ENCODE measurements around the gene GPC6. TPM values are rescaled to one million over a fixed set of nuclear protein-coding genes. Genes with fewer than 3 reads are reported as not detected.

GPC6 gene
- total RNA-seq, 1 experiment from 2014 or later, result not detected

DNA sequence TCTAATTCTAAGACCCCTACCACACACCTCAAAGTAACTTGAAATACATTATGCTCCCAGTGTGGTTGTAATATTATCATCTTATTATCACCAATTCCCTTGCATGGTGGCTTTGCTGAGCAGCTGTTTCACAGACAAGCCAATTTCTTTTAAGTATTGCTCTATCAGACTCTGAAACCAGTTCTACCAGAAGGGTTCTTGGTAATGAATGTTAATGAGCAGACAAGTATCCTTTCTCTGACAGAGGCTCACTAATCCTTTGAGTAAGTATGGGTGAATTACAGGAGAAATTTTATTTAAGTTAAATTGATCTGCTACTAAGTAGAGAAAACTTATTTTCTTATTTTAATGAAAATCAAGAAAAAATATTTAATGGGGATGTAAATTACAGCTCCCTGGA is 326.0 kb downstream of the GPC6 start:
- TF ChIP-seq, protein P1, sequence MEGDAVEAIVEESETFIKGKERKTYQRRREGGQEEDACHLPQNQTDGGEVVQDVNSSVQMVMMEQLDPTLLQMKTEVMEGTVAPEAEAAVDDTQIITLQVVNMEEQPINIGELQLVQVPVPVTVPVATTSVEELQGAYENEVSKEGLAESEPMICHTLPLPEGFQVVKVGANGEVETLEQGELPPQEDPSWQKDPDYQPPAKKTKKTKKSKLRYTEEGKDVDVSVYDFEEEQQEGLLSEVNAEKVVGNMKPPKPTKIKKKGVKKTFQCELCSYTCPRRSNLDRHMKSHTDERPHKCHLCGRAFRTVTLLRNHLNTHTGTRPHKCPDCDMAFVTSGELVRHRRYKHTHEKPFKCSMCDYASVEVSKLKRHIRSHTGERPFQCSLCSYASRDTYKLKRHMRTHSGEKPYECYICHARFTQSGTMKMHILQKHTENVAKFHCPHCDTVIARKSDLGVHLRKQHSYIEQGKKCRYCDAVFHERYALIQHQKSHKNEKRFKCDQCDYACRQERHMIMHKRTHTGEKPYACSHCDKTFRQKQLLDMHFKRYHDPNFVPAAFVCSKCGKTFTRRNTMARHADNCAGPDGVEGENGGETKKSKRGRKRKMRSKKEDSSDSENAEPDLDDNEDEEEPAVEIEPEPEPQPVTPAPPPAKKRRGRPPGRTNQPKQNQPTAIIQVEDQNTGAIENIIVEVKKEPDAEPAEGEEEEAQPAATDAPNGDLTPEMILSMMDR (IDR thresholded peaks at IDR 0.05; ENCODE audit: unreplicated experiment), result no peak
- CTCF ChIA-PET, result no interaction called here
- H3K27me3 Mint-ChIP-seq (ENCODE audit: unreplicated experiment), result no peaks in the 10 kb centered on the region
- H3K4me1 Mint-ChIP-seq (ENCODE audit: low read depth, unreplicated experiment), result no peaks in the 10 kb centered on the region
- no TSS peak for BruUV-seq (replicated peaks)
- no peaks in the 10 kb centered on the region for H3K9me3 Mint-ChIP-seq (ENCODE audit: low read depth, unreplicated experiment)
- H3K4me3 Mint-ChIP-seq (ENCODE audit: low read depth, unreplicated experiment), result no peak overlapping the region
- intact Hi-C loops (cut with micrococcal nuclease; ENCODE audit: unreplicated experiment), result no loop called here
- no peak overlapping the region for H3K27ac Mint-ChIP-seq (ENCODE audit: unreplicated experiment)
- no peak for DNase-seq
- H3K36me3 Mint-ChIP-seq (ENCODE audit: insufficient read depth, unreplicated experiment), result no peaks in the 10 kb centered on the region

DNA sequence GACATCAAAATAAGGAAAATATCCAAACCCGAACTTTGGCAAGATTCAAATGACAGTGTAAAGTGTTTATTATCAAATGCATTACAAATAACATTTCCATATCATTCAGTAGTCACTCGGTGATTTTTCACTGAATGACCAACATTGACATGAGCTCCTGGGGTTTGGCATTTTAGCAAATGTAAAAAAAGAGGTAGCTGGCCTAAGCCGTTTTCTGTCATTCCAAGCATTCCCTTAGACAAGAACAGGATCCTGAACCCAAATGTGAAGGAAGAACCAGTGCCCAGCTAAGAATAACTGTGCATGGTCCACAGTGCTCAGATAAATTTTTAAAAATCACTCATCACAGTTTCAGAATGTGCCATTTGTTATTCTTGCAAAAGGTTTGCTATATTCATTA is 327.9 kb downstream of the GPC6 start:
- Mint-ChIP-seq H3K9me3 (ENCODE audit: low read depth, unreplicated experiment) (no peaks in the 10 kb centered on the region), H3K27me3 (ENCODE audit: unreplicated experiment) (no peaks in the 10 kb centered on the region), H3K36me3 (ENCODE audit: insufficient read depth, unreplicated experiment) (no peaks in the 10 kb centered on the region), H3K4me3 (ENCODE audit: low read depth, unreplicated experiment) (no peak overlapping the region), H3K4me1 (ENCODE audit: low read depth, unreplicated experiment) (no peaks in the 10 kb centered on the region), H3K27ac (ENCODE audit: unreplicated experiment) (no peak overlapping the region)
- CTCF ChIA-PET, result no interaction called here
- DNase-seq, result no peak
- intact Hi-C loops (cut with micrococcal nuclease; ENCODE audit: unreplicated experiment), result no loop called here
- TF ChIP-seq, protein P1 (IDR thresholded peaks at IDR 0.05; ENCODE audit: unreplicated experiment), result no peak
- no TSS peak for BruUV-seq (replicated peaks)

DNA sequence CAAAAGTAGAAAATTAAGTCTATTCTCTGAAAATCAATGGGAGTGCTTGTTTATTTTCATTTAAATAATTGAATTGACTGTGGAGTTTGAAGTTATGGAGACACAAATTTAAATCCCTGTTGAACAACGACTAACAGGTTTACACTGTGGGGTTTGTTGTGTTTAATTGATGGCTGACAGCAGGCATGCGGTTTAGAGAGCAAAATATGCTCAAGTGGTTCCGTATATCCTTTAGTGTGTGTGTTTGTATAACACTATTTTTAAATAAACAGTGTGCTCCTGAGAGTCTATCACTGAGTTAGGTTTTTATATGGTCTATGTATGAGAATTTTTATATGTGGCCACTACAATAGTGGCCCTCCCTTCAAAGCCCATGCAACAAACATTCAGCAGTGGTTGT is 332.0 kb downstream of the GPC6 start:
- intact Hi-C loops (cut with micrococcal nuclease; ENCODE audit: unreplicated experiment), result no loop called here
- TF ChIP-seq, protein P1 (IDR thresholded peaks at IDR 0.05; ENCODE audit: unreplicated experiment), result no peak
- DNase-seq, result no peak
- Mint-ChIP-seq H3K27me3 (ENCODE audit: unreplicated experiment) (no peaks in the 10 kb centered on the region), H3K4me1 (ENCODE audit: low read depth, unreplicated experiment) (no peaks in the 10 kb centered on the region), H3K9me3 (ENCODE audit: low read depth, unreplicated experiment) (no peaks in the 10 kb centered on the region), H3K36me3 (ENCODE audit: insufficient read depth, unreplicated experiment) (no peaks in the 10 kb centered on the region), H3K27ac (ENCODE audit: unreplicated experiment) (no peak overlapping the region), H3K4me3 (ENCODE audit: low read depth, unreplicated experiment) (no peak overlapping the region)
- BruUV-seq (replicated peaks), result no TSS peak
- CTCF ChIA-PET, result no interaction called here

DNA sequence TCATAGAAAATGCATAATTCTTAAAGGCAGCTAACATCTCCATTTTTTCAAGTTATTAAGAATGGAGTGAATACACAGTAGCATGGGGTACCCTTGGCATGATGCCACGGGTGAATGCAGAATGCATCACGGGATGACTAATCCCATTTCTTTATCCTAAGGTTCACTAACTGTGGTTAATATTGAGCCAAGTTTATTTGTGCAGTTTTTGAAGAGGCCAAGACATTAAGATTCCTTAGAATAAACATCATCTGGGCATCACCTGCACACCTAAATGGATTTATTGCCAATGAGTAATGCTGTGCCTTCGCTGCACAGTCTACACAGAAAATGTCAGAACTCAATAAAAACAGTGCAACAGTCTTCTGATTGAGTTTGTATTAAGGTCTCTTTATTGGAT is 333.1 kb downstream of the GPC6 start:
- intact Hi-C loops (cut with micrococcal nuclease; ENCODE audit: unreplicated experiment), result no loop called here
- no TSS peak for BruUV-seq (replicated peaks)
- no peaks in the 10 kb centered on the region for H3K36me3 Mint-ChIP-seq (ENCODE audit: insufficient read depth, unreplicated experiment)
- H3K27me3 Mint-ChIP-seq (ENCODE audit: unreplicated experiment), result no peaks in the 10 kb centered on the region
- peak; percentile 0 for DNase-seq
- TF ChIP-seq, protein P1 (IDR thresholded peaks at IDR 0.05; ENCODE audit: unreplicated experiment), result no peak
- H3K4me3 Mint-ChIP-seq (ENCODE audit: low read depth, unreplicated experiment), result no peak overlapping the region
- H3K27ac Mint-ChIP-seq (ENCODE audit: unreplicated experiment), result no peak overlapping the region
- no peaks in the 10 kb centered on the region for H3K4me1 Mint-ChIP-seq (ENCODE audit: low read depth, unreplicated experiment)
- no peaks in the 10 kb centered on the region for H3K9me3 Mint-ChIP-seq (ENCODE audit: low read depth, unreplicated experiment)
- CTCF ChIA-PET, result no interaction called here

All from Calu3 (cell line).